A673 (cell line): Measurements from ENCODE around the gene MAPK8. TPM values are rescaled to one million over a fixed set of nuclear protein-coding genes. Genes with fewer than 3 reads are reported as not detected.
A peak's percentile ranks its signal among the peaks of the same experiment; 100 is the strongest.

Experiments used
- BruUV-seq: library from RNA; stranded (reverse); fragments of 400-500 nt; replicated peaks from 2 replicates; lab custom pipeline; 2021; lab: Mats Ljungman, UMichigan
- CTCF ChIA-PET: fragments of 300-600 bp; sonication (Branson Sonifier 250); formaldehyde crosslinking; loops from one replicate; lab custom pipeline; 2022; ENCODE audit warnings: antibody characterized with exemption; lab: Charles Lee
- POLR2A ChIA-PET: fragments of 300-600 bp; sonication (Branson Sonifier 250); formaldehyde crosslinking; loops from one replicate; lab custom pipeline; 2022; ENCODE audit warnings: antibody characterized with exemption; ENCODE audit not compliant: low non-redundant PET; lab: Charles Lee
- DNase-seq: peaks from one replicate; pipeline ENCODE4 v3.0.0-alpha.2; 2015; ENCODE audit warnings: low spot score
- H3K27ac ChIP-seq: fragments of 200-600 bp; sonication (generic); 2 replicates; pipeline ENCODE4 v1.5.1; 2016; ENCODE audit warnings: mixed run types, low read depth, mild to moderate bottlenecking, mixed read lengths, antibody characterized with exemption, low read length; ENCODE audit not compliant: poor library complexity, severe bottlenecking
- H3K27me3 ChIP-seq: fragments of 200-600 bp; sonication (generic); replicated peaks from 2 replicates; pipeline ENCODE4 v1.6.1; 2017; ENCODE audit warnings: mixed run types, low read depth, mild to moderate bottlenecking, mixed read lengths, antibody characterized with exemption, low read length; ENCODE audit not compliant: insufficient read depth, poor library complexity
- H3K36me3 ChIP-seq: fragments of 200-600 bp; sonication (generic); 2 replicates; pipeline ENCODE4 v1.6.1; 2016; ENCODE audit warnings: mixed run types, mild to moderate bottlenecking, mixed read lengths, antibody characterized with exemption, low read length; ENCODE audit not compliant: insufficient read depth, poor library complexity, severe bottlenecking
- H3K4me1 ChIP-seq: fragments of 200-600 bp; sonication (generic); 2 replicates; pipeline ENCODE4 v1.6.1; 2017; ENCODE audit warnings: mixed run types, mild to moderate bottlenecking, mixed read lengths, antibody characterized with exemption, low read length; ENCODE audit not compliant: insufficient read depth, poor library complexity, severe bottlenecking
- H3K4me3 ChIP-seq: fragments of 200-600 bp; sonication (generic); 2 replicates; pipeline ENCODE4 v1.5.1; 2016; ENCODE audit warnings: low read depth, mixed run types, mild to moderate bottlenecking, mixed read lengths, low read length; ENCODE audit not compliant: poor library complexity, severe bottlenecking
- H3K9me3 ChIP-seq: fragments of 200-600 bp; sonication (generic); 2 replicates; pipeline ENCODE4 v1.6.1; 2016; ENCODE audit warnings: mixed run types, low read depth, mild to moderate bottlenecking, mixed read lengths, antibody characterized with exemption, low read length; ENCODE audit not compliant: poor library complexity, severe bottlenecking
- CTCF ChIP-seq: fragments of 300-800, 200-600 bp; sonication (generic); conservative IDR thresholded peaks from 2 replicates; pipeline ENCODE4 v1.5.1; 2017; ENCODE audit warnings: low read depth, mild to moderate bottlenecking, antibody characterized with exemption, low read length, moderate library complexity, mixed read lengths
- EZH2 ChIP-seq: fragments of 200-600 bp; sonication (generic); IDR thresholded peaks from 2 replicates; pipeline ENCODE4 v1.6.1; 2017; ENCODE audit warnings: borderline replicate concordance, low read depth, mild to moderate bottlenecking, mixed read lengths, antibody characterized with exemption, low read length; ENCODE audit not compliant: poor library complexity, severe bottlenecking
- intact Hi-C: fragments of 100-400 bp; cut with micrococcal nuclease; formaldehyde crosslinking; loops from one replicate; pipeline ENCODE4 v1.10.0; 2022; ENCODE audit not compliant: unreplicated experiment
- total RNA-seq: library from RNA; stranded (reverse); gene quantifications from 2 replicates; pipeline ENCODE4 v1.2.3, GENCODE V29; 2021

Gene MAPK8
- total RNA-seq, 1 experiment from 2014 or later: 52.0 TPM

DNA sequence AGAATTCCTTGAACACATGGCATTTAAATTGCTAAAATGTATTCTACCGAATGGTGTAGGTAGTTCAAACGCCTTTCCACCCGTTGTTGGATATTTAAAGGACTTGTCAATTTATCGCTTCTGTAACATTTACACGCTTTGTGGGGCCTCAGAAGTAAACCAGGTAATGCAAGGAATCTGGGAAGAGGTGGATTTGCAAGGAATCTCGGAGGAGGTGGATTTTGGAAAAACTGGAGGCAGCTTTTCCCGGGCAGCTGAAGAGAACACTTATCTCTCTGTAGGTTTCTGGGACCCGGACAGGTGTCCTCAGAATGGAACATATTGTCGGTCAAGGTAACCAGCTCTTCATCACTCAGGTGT lies 592 bp upstream of the MAPK8 start:
- BruUV-seq: no TSS peak
- peaks cover 13% of the 10 kb centered on the region for H3K4me1 ChIP-seq
- no peak overlapping the region for H3K27ac ChIP-seq
- no peaks in the 10 kb centered on the region for H3K9me3 ChIP-seq
- ChIA-PET CTCF (no interaction called here), POLR2A (no interaction called here)
- TF ChIP-seq CTCF (no peak), EZH2 (no peak)
- H3K36me3 ChIP-seq: no peaks in the 10 kb centered on the region
- intact Hi-C loops: loop anchor here (10.0 kb wide), 1 partner anchor 79 kb away; no protein-coding TSS in a partner anchor
- H3K4me3 ChIP-seq: peak overlapping the region; percentile 88
- DNase-seq: no peak
- H3K27me3 ChIP-seq: no peaks in the 10 kb centered on the region

GRCh38 chr10:48306870-48307710 lies 613 bp downstream of the MAPK8 start:
- intact Hi-C loops: loop anchor here (10.0 kb wide), 1 partner anchor 78 kb away; no protein-coding TSS in a partner anchor
- no peaks in the 10 kb centered on the region for H3K27me3 ChIP-seq
- CTCF ChIA-PET: no interaction called here
- POLR2A ChIA-PET: no interaction called here
- H3K4me3 ChIP-seq: peak overlapping the region; percentile 88
- no TSS peak for BruUV-seq
- H3K9me3 ChIP-seq: no peaks in the 10 kb centered on the region
- TF ChIP-seq EZH2 (no peak), CTCF (no peak)
- H3K36me3 ChIP-seq: no peaks in the 10 kb centered on the region
- H3K4me1 ChIP-seq: peaks cover 13% of the 10 kb centered on the region
- peak overlapping the region; percentile 87 for H3K27ac ChIP-seq
- DNase-seq: peak; percentile 62

- Histone ChIP-seq H3K27ac (peak overlapping the region; percentile 87), H3K36me3 (no peaks in the 10 kb centered on the region), H3K4me1 (peaks cover 13% of the 10 kb centered on the region), H3K27me3 (no peaks in the 10 kb centered on the region), H3K4me3 (peak overlapping the region; percentile 88), H3K9me3 (no peaks in the 10 kb centered on the region)
- no TSS peak for BruUV-seq
- intact Hi-C loops: loop anchor here (10.0 kb wide), 1 partner anchor 77 kb away; no protein-coding TSS in a partner anchor
- TF ChIP-seq EZH2 (no peak), CTCF (no peak)
- ChIA-PET POLR2A (no interaction called here), CTCF (no interaction called here)
- no peak for DNase-seq
Observed at GRCh38 chr10:48307711-48308018, 1.2 kb downstream of the MAPK8 start.
